Gastroesophageal sphincter (tissue), 3 donors: ENCODE measurements around the gene KHNYN.

ENCODE experiments used
- POLR2A ChIP-seq, 2 donors: fragments of 450-650 bp; IDR thresholded peaks; one replicate each; pipeline ENCODE4 v1.6.1; 2017; ENCODE audit warnings: antibody characterized with exemption in 2 of 2, mild to moderate bottlenecking in 2 of 2, moderate library complexity in 1 of 2
- TF ChIP-seq, protein P1 (sequence below), 4 experiments: fragments of 200-600 bp in 2 of 4; fragments of 450-650 bp in 2 of 4; sonication (generic) in 1 of 4; IDR thresholded peaks; one replicate each; pipeline ENCODE4 v1.5.1; 2017 to 2019; ENCODE audit warnings: antibody characterized with exemption in 4 of 4, mild to moderate bottlenecking in 2 of 4, moderate library complexity in 2 of 4

DNA sequence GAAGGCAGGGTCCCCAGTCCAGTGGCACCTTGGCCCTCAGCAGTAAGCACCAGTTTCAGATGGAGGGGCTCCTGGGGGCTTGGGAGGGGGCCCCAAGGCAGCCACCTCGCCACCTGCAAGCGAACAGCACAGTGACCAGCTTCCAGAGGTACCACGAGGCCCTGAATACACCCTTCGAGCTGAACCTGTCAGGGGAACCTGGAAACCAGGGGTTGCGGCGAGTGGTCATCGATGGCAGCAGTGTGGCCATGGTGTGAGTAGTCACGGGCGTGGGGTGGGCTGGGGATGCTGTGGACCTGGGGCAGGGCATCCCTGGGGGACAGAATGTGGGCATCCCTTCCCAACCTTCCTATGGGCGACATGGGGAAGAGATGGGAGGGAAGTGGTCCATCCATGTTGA, 19.8 kb upstream of the KHNYN start:
- TF ChIP-seq, protein P1, sequence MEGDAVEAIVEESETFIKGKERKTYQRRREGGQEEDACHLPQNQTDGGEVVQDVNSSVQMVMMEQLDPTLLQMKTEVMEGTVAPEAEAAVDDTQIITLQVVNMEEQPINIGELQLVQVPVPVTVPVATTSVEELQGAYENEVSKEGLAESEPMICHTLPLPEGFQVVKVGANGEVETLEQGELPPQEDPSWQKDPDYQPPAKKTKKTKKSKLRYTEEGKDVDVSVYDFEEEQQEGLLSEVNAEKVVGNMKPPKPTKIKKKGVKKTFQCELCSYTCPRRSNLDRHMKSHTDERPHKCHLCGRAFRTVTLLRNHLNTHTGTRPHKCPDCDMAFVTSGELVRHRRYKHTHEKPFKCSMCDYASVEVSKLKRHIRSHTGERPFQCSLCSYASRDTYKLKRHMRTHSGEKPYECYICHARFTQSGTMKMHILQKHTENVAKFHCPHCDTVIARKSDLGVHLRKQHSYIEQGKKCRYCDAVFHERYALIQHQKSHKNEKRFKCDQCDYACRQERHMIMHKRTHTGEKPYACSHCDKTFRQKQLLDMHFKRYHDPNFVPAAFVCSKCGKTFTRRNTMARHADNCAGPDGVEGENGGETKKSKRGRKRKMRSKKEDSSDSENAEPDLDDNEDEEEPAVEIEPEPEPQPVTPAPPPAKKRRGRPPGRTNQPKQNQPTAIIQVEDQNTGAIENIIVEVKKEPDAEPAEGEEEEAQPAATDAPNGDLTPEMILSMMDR (IDR thresholded peaks at IDR 0.05) = no peak
- TF ChIP-seq POLR2A (IDR thresholded peaks at IDR 0.05) = no peak
